ENCODE measurements around the gene SCCPDH.
"Not testable (repeated sequence)": the region's sequence is repeated elsewhere in the genome, so short reads cannot be mapped to it uniquely, and the experiment has no call there.

The SCCPDH gene

DNA sequence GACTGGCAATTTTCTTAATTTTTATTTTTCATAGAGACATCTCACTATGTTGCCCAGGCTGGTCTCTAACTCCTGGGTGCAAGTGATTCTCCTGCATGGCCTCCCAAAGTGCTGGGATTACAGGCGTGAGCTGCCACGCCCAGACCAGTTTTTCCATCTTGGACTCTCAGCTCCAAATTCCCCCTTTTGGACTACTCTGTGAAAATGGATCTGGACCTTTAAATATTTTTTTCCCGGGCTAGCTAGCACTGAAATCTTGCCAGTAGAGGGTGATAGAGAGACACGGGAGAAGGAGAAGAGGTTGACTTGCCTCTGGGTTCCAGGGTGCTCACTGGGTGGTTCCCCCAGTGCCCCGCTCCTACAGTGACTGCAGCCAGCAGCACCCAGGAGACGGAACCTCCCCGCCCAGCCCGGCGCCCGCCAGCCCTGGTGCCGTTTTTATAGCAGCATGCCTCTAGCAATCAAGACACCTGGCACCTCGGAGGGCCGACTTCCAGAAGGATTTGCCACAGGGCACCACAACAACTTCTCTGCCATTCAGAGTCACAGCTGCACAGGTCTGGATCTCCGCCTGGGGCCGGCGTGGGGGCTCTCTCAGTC is 34.7 kb upstream of the SCCPDH start:
- H3K27ac ChIP-seq (ENCODE audit: low read depth, low read length), result no peak overlapping the region
- H3K4me3 ChIP-seq (ENCODE audit: low read depth, low read length), result no peak overlapping the region
- no peak overlapping the region for H3K9ac ChIP-seq (ENCODE audit: low read length)
- no peaks in the 10 kb centered on the region for H3K36me3 ChIP-seq (ENCODE audit: control insufficient read depth, insufficient read depth, low read length)
- H3K4me1 ChIP-seq (ENCODE audit: control insufficient read depth, insufficient read depth, low read length), result no peaks in the 10 kb centered on the region
- no peaks in the 10 kb centered on the region for H3K27me3 ChIP-seq (ENCODE audit: control insufficient read depth, insufficient read depth, low read length)
- H3K9me3 ChIP-seq (ENCODE audit: control insufficient read depth, insufficient read depth, low read depth, low read length), result peaks cover 18% of the 10 kb centered on the region

DNA sequence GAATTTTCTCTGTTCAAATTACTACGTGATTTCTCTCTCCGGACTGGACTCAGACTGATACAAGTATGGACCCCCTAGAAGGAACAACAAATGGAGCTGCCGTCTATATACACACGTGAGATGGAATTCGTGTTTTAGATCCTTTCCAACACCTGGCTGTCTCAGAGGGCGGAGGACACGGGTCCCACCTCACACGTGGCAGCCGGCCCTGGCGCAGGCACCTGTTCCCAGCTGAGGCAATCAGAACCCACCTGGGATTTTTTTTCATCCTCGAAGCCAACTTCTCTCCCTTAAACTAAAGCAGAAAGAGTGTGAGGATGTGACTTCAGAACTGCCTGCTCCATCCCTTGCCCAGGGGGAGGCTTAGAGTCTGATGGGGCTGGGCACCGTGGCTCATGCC is 34.1 kb upstream of the SCCPDH start:
- Histone ChIP-seq H3K36me3 (ENCODE audit: control insufficient read depth, insufficient read depth, low read length) (no peaks in the 10 kb centered on the region), H3K9ac (ENCODE audit: low read length) (no peak overlapping the region), H3K4me1 (ENCODE audit: control insufficient read depth, insufficient read depth, low read length) (no peaks in the 10 kb centered on the region), H3K9me3 (ENCODE audit: control insufficient read depth, insufficient read depth, low read depth, low read length) (peaks cover 22% of the 10 kb centered on the region), H3K27ac (ENCODE audit: low read depth, low read length) (no peak overlapping the region), H3K27me3 (ENCODE audit: control insufficient read depth, insufficient read depth, low read length) (no peaks in the 10 kb centered on the region), H3K4me3 (ENCODE audit: low read depth, low read length) (no peak overlapping the region)

DNA sequence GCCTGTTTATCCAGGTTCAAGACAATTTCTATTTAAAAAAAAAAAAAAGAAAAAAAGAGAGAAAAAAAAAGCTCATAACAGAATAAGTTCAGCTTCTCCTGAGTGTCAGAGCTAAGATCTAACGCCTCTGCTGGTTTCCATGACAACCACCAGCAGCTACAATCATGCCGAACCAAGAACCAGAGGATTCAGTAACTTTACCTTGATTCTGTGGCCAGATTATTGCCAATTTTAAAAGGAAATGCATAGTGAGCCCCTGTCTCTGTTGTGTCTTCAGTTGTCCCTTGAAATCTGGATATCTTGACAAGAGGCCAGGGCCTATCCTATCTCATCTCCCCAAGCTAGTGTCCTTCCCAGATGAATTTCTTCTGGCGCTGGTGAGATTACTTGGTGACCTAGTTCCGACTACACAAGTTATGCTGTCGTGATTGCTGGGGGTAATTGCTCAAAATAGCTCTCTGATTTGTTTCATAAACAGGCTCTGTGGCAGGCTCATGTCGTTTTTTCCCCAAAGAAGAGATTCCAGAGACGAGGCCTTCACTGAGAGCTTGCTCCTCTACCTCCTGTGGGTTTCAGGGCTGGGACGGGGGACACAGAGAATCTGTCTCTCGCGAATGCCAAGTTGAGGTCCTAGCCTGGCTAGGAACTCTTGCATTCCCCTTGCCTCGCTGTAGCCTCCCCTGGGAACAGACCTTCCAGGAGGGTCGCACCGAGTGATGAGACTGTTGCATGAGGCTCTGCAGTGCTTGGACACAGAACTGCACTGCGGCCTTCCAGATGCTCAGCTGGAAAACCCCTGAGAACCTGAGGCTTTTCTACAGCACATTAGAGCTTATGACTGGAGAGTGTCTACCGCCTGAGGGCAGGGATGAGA is 32.4 kb upstream of the SCCPDH start:
- no peak overlapping the region for H3K4me3 ChIP-seq (ENCODE audit: low read depth, low read length)
- H3K9me3 ChIP-seq (ENCODE audit: control insufficient read depth, insufficient read depth, low read depth, low read length), result peaks cover 31% of the 10 kb centered on the region
- H3K27me3 ChIP-seq (ENCODE audit: control insufficient read depth, insufficient read depth, low read length), result no peaks in the 10 kb centered on the region
- no peak overlapping the region for H3K27ac ChIP-seq (ENCODE audit: low read depth, low read length)
- no peak overlapping the region for H3K9ac ChIP-seq (ENCODE audit: low read length)
- H3K4me1 ChIP-seq (ENCODE audit: control insufficient read depth, insufficient read depth, low read length), result no peaks in the 10 kb centered on the region
- H3K36me3 ChIP-seq (ENCODE audit: control insufficient read depth, insufficient read depth, low read length), result no peaks in the 10 kb centered on the region

DNA sequence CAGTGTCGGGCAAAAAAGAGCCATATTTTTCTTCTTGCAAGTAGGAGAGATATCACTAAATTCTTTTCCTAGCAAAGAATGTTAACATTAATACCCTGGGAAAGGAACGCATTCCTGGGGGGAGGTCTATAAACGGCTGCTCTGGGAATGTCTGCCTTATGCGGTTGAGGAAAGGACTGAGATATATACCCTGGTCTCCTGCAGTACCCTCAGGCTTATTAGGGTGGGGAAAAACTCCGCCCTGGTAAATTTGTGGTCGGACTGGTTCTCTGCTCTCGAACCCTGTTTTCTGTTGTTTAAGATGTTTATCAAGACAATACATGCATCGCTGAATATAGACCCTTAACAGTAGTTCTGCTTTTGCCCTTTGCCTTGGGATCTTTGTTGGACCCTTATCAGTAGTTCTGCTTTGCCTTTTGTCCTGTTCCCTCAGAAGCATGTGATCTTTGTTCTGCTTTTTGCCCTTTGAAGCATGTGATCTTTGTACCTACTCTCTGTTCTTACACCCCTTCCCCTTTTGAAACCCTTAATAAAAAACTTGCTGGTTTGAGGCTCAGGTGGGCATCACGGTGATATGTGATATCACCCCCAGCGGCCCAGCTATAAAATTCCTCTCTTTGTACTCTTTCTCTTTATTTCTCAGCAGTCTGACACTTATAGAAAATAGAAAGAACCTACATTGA is 29.9 kb upstream of the SCCPDH start:
- not testable (repeated sequence) for H3K36me3 ChIP-seq (ENCODE audit: control insufficient read depth, insufficient read depth, low read length); H3K27me3 ChIP-seq (ENCODE audit: control insufficient read depth, insufficient read depth, low read length); H3K9ac ChIP-seq (ENCODE audit: low read length); H3K4me1 ChIP-seq (ENCODE audit: control insufficient read depth, insufficient read depth, low read length); H3K4me3 ChIP-seq (ENCODE audit: low read depth, low read length); H3K27ac ChIP-seq (ENCODE audit: low read depth, low read length)
- H3K9me3 ChIP-seq (ENCODE audit: control insufficient read depth, insufficient read depth, low read depth, low read length), result peaks cover 31% of the 10 kb centered on the region

DNA sequence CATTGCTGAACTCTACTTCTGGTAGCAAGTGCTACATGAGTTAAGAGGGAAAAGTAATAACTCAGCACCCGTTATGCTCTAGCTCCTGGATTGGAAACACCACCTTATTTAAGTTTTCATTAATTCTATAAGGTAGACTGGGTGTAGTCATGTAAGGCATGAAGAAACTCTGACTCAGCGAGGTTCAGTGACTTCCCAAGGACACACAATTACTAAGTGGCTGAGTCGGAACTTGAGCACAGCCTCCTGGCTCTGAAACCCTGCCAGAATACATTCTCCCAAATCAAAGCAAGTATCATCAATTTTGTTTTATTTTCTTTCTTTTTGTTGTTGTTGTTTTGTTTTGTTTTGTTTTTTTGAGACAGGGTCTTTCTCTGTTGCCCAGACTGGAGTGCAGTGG is 29.1 kb upstream of the SCCPDH start:
- Histone ChIP-seq H3K9me3 (ENCODE audit: control insufficient read depth, insufficient read depth, low read depth, low read length) (peaks cover 31% of the 10 kb centered on the region), H3K27me3 (ENCODE audit: control insufficient read depth, insufficient read depth, low read length) (no peaks in the 10 kb centered on the region), H3K4me3 (ENCODE audit: low read depth, low read length) (no peak overlapping the region), H3K36me3 (ENCODE audit: control insufficient read depth, insufficient read depth, low read length) (no peaks in the 10 kb centered on the region), H3K4me1 (ENCODE audit: control insufficient read depth, insufficient read depth, low read length) (no peaks in the 10 kb centered on the region), H3K27ac (ENCODE audit: low read depth, low read length) (no peak overlapping the region), H3K9ac (ENCODE audit: low read length) (no peak overlapping the region)

DNA sequence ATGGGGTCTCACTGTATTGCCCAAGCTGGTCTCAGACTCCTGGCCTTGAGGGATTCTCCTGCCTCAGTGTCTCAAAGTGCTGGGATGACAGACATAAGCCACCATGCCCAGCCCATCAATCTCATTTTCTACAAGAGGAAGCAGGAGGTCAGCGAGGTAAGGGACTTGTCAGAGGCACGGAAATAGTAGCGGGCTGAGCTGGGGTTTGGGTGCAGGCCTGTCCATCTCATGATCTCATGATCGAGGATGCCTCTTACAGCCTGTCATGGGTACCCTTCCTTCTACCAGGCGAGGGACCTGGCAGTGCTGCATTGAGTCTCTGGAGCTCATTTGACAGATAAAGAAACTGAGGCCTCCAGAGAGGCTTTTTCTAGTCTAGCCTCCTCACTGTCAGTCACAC is 28.5 kb upstream of the SCCPDH start:
- H3K9ac ChIP-seq (ENCODE audit: low read length), result no peak overlapping the region
- no peaks in the 10 kb centered on the region for H3K4me1 ChIP-seq (ENCODE audit: control insufficient read depth, insufficient read depth, low read length)
- no peaks in the 10 kb centered on the region for H3K36me3 ChIP-seq (ENCODE audit: control insufficient read depth, insufficient read depth, low read length)
- H3K4me3 ChIP-seq (ENCODE audit: low read depth, low read length), result no peak overlapping the region
- H3K27ac ChIP-seq (ENCODE audit: low read depth, low read length), result no peak overlapping the region
- no peaks in the 10 kb centered on the region for H3K27me3 ChIP-seq (ENCODE audit: control insufficient read depth, insufficient read depth, low read length)
- peaks cover 31% of the 10 kb centered on the region for H3K9me3 ChIP-seq (ENCODE audit: control insufficient read depth, insufficient read depth, low read depth, low read length)

DNA sequence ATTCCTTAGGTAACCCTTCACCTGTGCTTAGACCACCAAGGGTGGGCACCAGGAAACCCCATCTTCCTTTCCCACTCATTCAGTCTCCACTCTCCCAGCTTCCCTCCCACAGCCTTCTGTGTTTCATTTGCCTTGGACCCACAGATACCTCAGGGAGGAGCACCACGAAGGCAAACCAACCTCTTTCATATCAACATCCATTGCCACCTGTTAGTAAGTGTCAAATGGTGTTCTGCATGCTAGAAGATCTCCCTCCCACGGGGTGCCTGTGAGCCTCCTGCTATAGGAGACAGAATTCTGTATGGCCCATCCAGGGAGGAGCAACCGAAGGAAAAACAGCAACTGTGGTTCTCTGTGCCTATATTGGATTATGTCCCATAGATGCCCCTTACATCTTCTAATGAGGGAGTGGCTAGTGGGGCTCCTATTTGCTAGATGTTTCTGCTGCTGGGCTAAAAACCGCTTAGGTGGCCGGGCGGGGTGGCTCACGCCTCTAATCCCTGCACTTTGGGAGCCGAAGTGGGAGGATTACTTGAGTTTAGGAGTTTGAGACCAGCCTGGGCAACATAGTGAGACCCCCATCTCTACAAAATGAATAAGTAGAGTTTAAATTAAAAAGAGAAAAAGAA is 25.6 kb upstream of the SCCPDH start:
- no peaks in the 10 kb centered on the region for H3K36me3 ChIP-seq (ENCODE audit: control insufficient read depth, insufficient read depth, low read length)
- H3K9me3 ChIP-seq (ENCODE audit: control insufficient read depth, insufficient read depth, low read depth, low read length), result peaks cover 21% of the 10 kb centered on the region
- H3K27ac ChIP-seq (ENCODE audit: low read depth, low read length), result no peak overlapping the region
- no peak overlapping the region for H3K9ac ChIP-seq (ENCODE audit: low read length)
- no peak overlapping the region for H3K4me3 ChIP-seq (ENCODE audit: low read depth, low read length)
- no peaks in the 10 kb centered on the region for H3K4me1 ChIP-seq (ENCODE audit: control insufficient read depth, insufficient read depth, low read length)
- H3K27me3 ChIP-seq (ENCODE audit: control insufficient read depth, insufficient read depth, low read length), result no peaks in the 10 kb centered on the region

DNA sequence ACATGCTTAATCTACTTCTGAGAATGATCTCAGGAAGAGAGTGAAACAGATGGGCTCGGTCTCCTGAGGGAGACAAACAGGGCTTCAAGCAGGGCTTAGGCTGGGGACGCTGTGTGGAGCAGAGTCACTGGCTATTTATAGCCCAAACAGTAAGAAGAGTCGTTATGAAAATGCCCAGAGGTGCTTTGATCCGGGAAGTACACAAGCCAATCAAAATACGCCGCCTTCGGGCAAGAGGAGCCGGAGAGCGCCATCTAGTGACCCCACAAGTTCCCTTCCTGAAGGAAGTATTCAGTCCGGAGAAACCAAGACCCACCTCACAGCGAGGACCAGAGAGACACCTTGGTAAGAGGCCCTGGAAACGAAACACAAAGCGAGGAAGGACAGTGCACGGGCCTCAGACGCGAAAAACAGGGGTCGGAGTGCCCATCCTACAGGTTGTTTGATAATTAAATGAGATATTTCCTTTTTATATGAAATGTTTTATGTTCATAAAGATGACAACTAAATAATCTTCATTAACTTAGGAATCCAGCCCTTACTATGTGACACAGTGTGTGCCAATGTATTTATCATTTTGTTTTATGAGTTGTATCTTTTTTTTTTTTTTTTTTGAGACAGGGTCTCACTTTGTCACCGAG is 25.0 kb upstream of the SCCPDH start:
- Histone ChIP-seq H3K9ac (ENCODE audit: low read length) (no peak overlapping the region), H3K4me3 (ENCODE audit: low read depth, low read length) (no peak overlapping the region), H3K27ac (ENCODE audit: low read depth, low read length) (no peak overlapping the region)

DNA sequence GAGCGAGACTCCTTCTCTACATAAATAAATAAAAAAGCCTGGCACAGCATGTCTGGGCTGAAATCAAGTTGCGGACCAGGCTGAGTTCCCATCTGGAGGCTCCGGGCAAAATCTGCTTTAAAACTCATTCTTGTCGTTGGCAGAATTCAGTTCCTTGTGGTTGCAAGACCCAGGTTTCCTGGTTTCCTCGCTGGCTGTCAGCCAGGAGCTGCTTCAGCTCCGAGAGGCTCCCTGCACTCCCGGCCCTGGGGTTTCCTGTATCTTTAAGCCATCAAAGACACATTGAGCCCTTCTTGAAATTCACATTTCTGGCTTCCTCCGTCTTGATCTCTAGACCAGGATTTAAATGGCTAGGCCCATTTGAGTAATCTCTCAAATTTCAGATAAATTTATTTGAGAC is 20.6 kb upstream of the SCCPDH start:
- H3K9ac ChIP-seq (ENCODE audit: low read length), result no peak overlapping the region
- H3K4me3 ChIP-seq (ENCODE audit: low read depth, low read length), result no peak overlapping the region
- no peaks in the 10 kb centered on the region for H3K36me3 ChIP-seq (ENCODE audit: control insufficient read depth, insufficient read depth, low read length)
- no peaks in the 10 kb centered on the region for H3K27me3 ChIP-seq (ENCODE audit: control insufficient read depth, insufficient read depth, low read length)
- no peaks in the 10 kb centered on the region for H3K9me3 ChIP-seq (ENCODE audit: control insufficient read depth, insufficient read depth, low read depth, low read length)
- H3K4me1 ChIP-seq (ENCODE audit: control insufficient read depth, insufficient read depth, low read length), result no peaks in the 10 kb centered on the region
- H3K27ac ChIP-seq (ENCODE audit: low read depth, low read length), result no peak overlapping the region

More for the DNA sequence above, 25.0 kb upstream of the SCCPDH start:
- Histone ChIP-seq H3K4me1 (ENCODE audit: control insufficient read depth, insufficient read depth, low read length) (no peaks in the 10 kb centered on the region), H3K36me3 (ENCODE audit: control insufficient read depth, insufficient read depth, low read length) (no peaks in the 10 kb centered on the region), H3K27me3 (ENCODE audit: control insufficient read depth, insufficient read depth, low read length) (no peaks in the 10 kb centered on the region), H3K9me3 (ENCODE audit: control insufficient read depth, insufficient read depth, low read depth, low read length) (peaks cover 16% of the 10 kb centered on the region)

DNA sequence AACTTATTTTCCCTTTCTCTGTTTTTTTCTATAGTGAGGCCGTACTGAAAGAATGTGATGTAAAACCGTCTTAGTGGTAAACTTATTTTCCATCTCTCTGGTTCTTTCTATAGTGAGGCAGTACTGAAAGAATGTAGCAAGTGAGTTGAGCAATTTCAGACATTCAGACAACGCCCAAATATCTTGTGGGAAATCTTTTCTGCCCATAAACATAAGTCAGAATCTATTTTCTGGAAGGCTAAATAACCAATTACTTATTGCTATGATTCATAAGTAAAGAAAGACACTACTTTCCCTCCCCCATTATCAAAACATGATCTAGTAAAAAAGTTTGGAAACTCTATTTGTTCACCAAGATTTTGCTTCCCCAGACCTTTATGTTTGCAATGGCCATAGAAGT is 18.8 kb upstream of the SCCPDH start:
- H3K9me3 ChIP-seq (ENCODE audit: control insufficient read depth, insufficient read depth, low read depth, low read length), result peaks cover 2% of the 10 kb centered on the region; the same call in 1 of the 2 replicates
- H3K9ac ChIP-seq (ENCODE audit: low read length), result no peak overlapping the region

More for the DNA sequence above, 18.8 kb upstream of the SCCPDH start:
- no peaks in the 10 kb centered on the region for H3K4me1 ChIP-seq (ENCODE audit: control insufficient read depth, insufficient read depth, low read length)
- H3K27ac ChIP-seq (ENCODE audit: low read depth, low read length), result no peak overlapping the region
- no peak overlapping the region for H3K4me3 ChIP-seq (ENCODE audit: low read depth, low read length)
- no peaks in the 10 kb centered on the region for H3K36me3 ChIP-seq (ENCODE audit: control insufficient read depth, insufficient read depth, low read length)
- no peaks in the 10 kb centered on the region for H3K27me3 ChIP-seq (ENCODE audit: control insufficient read depth, insufficient read depth, low read length)

Data from HUES6 (cell line).